Measurements from ENCODE around the gene SEC63. TPM values are rescaled to one million over a fixed set of nuclear protein-coding genes. Genes with fewer than 3 reads are reported as not detected.

The SEC63 gene
- total and polyA plus RNA-seq, 4 donors: 22.9 to 102 (median 65.9) TPM

DNA sequence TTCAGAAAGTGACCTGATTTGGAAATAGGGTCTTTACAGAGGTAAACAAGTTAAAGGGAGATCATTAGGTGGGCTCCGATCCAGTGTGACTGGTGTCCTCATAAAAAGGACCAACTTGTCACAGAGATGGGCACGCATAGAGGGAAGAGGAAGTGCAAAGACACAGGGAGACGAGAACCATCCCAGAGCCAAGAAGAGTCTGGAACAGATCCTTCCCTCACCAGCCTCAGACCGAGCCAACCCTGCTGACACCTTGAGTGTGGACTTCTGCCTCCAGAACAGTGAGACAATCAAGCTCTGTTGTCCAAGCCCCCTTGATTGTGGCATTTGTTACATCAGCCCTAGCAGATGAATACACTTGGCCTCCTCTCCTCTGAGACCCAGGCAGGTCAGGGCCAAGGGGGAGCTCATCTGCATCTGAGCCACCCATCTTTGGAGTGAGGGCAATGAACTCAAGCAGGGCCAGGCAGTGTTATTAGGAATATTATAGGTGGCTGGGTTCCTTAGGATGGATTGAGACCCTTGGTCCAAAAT, 111.7 kb downstream of the SEC63 start:
- Histone ChIP-seq H3K36me3 (ENCODE audit: control insufficient read depth in 4 of 4, insufficient read depth in 4 of 4, low read length in 4 of 4) (no peaks in the 10 kb centered on the region), H3K4me1 (ENCODE audit: control insufficient read depth in 5 of 5, insufficient read depth in 5 of 5, low read length in 5 of 5) (peaks cover 0 to 10% (median 0%) of the 10 kb centered on the region in 5 donors), H3K4me3 (no peak overlapping the region), H3K9ac (ENCODE audit: insufficient read depth in 1 of 2, low read length in 2 of 2) (no peak overlapping the region), H3K27me3 (ENCODE audit: control insufficient read depth in 3 of 3, insufficient read depth in 3 of 3, low read length in 2 of 3) (no peaks in the 10 kb centered on the region), H3K9me3 (ENCODE audit: control insufficient read depth in 4 of 4, insufficient read depth in 3 of 4, low read length in 3 of 4) (no peaks in the 10 kb centered on the region), H3K27ac (ENCODE audit: low read depth in 1 of 2, low read length in 1 of 2) (no peak overlapping the region)
- DNase-seq (no peak), ATAC-seq (ENCODE audit: insufficient read depth, low FRiP score) (no peak)
- 28 to 45% methylated on average over 4 of the region's 4 CpGs for WGBS, 2 donors
- TF ChIP-seq, protein P1, sequence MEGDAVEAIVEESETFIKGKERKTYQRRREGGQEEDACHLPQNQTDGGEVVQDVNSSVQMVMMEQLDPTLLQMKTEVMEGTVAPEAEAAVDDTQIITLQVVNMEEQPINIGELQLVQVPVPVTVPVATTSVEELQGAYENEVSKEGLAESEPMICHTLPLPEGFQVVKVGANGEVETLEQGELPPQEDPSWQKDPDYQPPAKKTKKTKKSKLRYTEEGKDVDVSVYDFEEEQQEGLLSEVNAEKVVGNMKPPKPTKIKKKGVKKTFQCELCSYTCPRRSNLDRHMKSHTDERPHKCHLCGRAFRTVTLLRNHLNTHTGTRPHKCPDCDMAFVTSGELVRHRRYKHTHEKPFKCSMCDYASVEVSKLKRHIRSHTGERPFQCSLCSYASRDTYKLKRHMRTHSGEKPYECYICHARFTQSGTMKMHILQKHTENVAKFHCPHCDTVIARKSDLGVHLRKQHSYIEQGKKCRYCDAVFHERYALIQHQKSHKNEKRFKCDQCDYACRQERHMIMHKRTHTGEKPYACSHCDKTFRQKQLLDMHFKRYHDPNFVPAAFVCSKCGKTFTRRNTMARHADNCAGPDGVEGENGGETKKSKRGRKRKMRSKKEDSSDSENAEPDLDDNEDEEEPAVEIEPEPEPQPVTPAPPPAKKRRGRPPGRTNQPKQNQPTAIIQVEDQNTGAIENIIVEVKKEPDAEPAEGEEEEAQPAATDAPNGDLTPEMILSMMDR (IDR thresholded peaks at IDR 0.05; ENCODE audit: control extremely low read depth, extremely low read depth): no peak

DNA sequence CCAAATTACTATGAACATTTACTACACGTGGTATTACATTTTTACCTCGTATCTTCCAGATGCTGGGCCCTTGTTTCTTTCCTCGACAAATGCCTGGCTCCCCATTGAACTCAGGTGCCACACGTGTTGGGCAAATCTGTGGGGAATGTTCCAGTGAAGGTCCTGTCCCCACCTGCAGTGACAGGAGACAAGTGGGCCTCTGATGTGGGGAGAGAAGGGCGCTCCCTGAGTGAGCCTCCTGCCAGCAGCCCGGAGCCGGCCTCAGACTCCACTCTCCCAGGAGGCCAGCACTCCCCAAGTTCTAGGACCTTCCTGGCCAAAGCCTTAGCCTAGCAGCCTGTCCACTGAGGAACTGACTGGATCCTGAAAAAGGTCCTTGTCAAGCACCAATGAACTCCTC, 112.2 kb downstream of the SEC63 start:
- H3K9ac ChIP-seq (ENCODE audit: insufficient read depth in 1 of 2, low read length in 2 of 2): no peak overlapping the region
- no peaks in the 10 kb centered on the region for H3K27me3 ChIP-seq (ENCODE audit: control insufficient read depth in 3 of 3, insufficient read depth in 3 of 3, low read length in 2 of 3)
- ATAC-seq (ENCODE audit: insufficient read depth, low FRiP score) (no peak), DNase-seq (no peak)
- no peak overlapping the region for H3K27ac ChIP-seq (ENCODE audit: low read depth in 1 of 2, low read length in 1 of 2)
- 95% methylated on average over 7 of the region's 7 CpGs for WGBS, 2 donors
- TF ChIP-seq, protein P1 (IDR thresholded peaks at IDR 0.05; ENCODE audit: control extremely low read depth, extremely low read depth): no peak
- H3K4me3 ChIP-seq: no peak overlapping the region
- H3K4me1 ChIP-seq (ENCODE audit: control insufficient read depth in 5 of 5, insufficient read depth in 5 of 5, low read length in 5 of 5): peaks cover 0 to 10% (median 0%) of the 10 kb centered on the region in 5 donors
- no peaks in the 10 kb centered on the region for H3K9me3 ChIP-seq (ENCODE audit: control insufficient read depth in 4 of 4, insufficient read depth in 3 of 4, low read length in 3 of 4)
- no peaks in the 10 kb centered on the region for H3K36me3 ChIP-seq (ENCODE audit: control insufficient read depth in 4 of 4, insufficient read depth in 4 of 4, low read length in 4 of 4)

DNA sequence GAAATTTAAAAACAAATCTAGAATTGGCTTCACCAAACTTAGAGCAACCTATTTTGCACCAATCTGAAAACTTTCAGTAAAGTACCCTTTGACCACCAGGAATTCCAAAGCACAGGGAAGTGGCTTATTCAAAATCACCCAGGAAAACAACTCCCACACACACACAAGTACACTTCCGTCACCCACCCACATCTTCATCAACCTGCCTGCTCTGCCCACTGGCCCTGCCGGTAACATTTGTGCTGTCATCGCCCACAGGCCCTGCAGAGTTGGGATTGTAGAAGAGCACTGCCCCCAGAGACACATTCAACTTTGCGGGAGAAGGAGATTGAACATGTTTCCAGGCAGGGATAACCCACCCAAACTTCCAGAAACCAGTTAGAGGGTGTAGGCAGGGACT, 114.6 kb downstream of the SEC63 start:
- Histone ChIP-seq H3K4me1 (ENCODE audit: control insufficient read depth in 5 of 5, insufficient read depth in 5 of 5, low read length in 5 of 5) (peaks cover 0 to 6% (median 0%) of the 10 kb centered on the region in 5 donors), H3K36me3 (ENCODE audit: control insufficient read depth in 4 of 4, insufficient read depth in 4 of 4, low read length in 4 of 4) (no peaks in the 10 kb centered on the region), H3K27ac (ENCODE audit: low read depth in 1 of 2, low read length in 1 of 2) (no peak overlapping the region), H3K9me3 (ENCODE audit: control insufficient read depth in 4 of 4, insufficient read depth in 3 of 4, low read length in 3 of 4) (no peaks in the 10 kb centered on the region), H3K4me3 (no peak overlapping the region), H3K9ac (ENCODE audit: insufficient read depth in 1 of 2, low read length in 2 of 2) (no peak overlapping the region), H3K27me3 (ENCODE audit: control insufficient read depth in 3 of 3, insufficient read depth in 3 of 3, low read length in 2 of 3) (no peaks in the 10 kb centered on the region)
- ATAC-seq (ENCODE audit: insufficient read depth, low FRiP score) (no peak), DNase-seq (no peak)
- 84 to 91% methylated on average over 4 of the region's 4 CpGs for WGBS, 2 donors
- TF ChIP-seq, protein P1 (IDR thresholded peaks at IDR 0.05; ENCODE audit: control extremely low read depth, extremely low read depth): no peak

DNA sequence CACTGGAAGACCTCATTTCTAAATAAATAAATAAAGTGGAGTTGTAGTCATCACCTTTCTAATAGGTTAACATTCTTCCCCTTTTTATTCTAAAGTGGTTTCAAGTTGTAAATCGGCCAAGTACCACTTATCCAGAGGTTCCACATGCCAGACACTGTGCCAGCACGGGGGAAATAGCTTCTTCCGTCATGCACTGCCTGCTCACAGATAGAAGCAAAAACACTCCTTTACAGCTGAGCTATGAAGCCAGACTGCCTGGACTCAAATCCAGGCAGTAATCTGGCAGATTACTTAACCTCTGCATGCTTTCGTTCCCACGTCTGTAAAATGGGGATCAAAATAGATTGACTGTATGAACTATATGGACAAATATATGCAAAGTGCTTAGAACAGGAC, 116.7 kb downstream of the SEC63 start:
- Histone ChIP-seq H3K9ac (ENCODE audit: insufficient read depth in 1 of 2, low read length in 2 of 2) (no peak overlapping the region), H3K9me3 (ENCODE audit: control insufficient read depth in 4 of 4, insufficient read depth in 3 of 4, low read length in 3 of 4) (no peaks in the 10 kb centered on the region), H3K27me3 (ENCODE audit: control insufficient read depth in 3 of 3, insufficient read depth in 3 of 3, low read length in 2 of 3) (no peaks in the 10 kb centered on the region), H3K4me3 (no peak overlapping the region), H3K27ac (ENCODE audit: low read depth in 1 of 2, low read length in 1 of 2) (no peak overlapping the region), H3K4me1 (ENCODE audit: control insufficient read depth in 5 of 5, insufficient read depth in 5 of 5, low read length in 5 of 5) (no peaks in the 10 kb centered on the region), H3K36me3 (ENCODE audit: control insufficient read depth in 4 of 4, insufficient read depth in 4 of 4, low read length in 4 of 4) (no peaks in the 10 kb centered on the region)
- TF ChIP-seq, protein P1 (IDR thresholded peaks at IDR 0.05; ENCODE audit: control extremely low read depth, extremely low read depth): no peak
- ATAC-seq (ENCODE audit: insufficient read depth, low FRiP score): no peak
- 31 to 40% methylated on average over 5 of the region's 5 CpGs for whole genome bisulfite sequencing, 2 donors
- peak in 1 of 3 donors; percentile 12 for DNase-seq

Measured in lung (tissue), 12 donors.